ENCODE data around the gene NELFB. TPM values are rescaled to one million over a fixed set of nuclear protein-coding genes. Genes with fewer than 3 reads are reported as not detected.

Gene NELFB
- total and polyA plus RNA-seq, 10 donors, result 26.6 to 49.7 (median 38.7) TPM

GRCh38 chr9:137297966-137298365 is 42.8 kb downstream of the NELFB start:
- peaks cover 0 to 5% (median 0%) of the 10 kb centered on the region in 8 donors for H3K9me3 ChIP-seq
- peaks cover 22 to 84% (median 63%) of the 10 kb centered on the region in 6 donors for H3K4me1 ChIP-seq
- 50 to 78% (median 73%) methylated on average over 4 to 7 of the region's 7 CpGs for WGBS, 5 donors
- H3K4me3 ChIP-seq, result peak overlapping the region in 1 of 8 donors; percentile 78
- H3K36me3 ChIP-seq, result no peaks in the 10 kb centered on the region
- intact Hi-C loops (cut with DNase I; ENCODE audit: low total_unique reads), result loop anchor here (5.0 to 10.0 kb wide), 2 partner anchors 109 to 227 kb away; no protein-coding TSS in a partner anchor
- peak overlapping the region in 6 of 8 donors; percentile 14 to 82 (median 72) for H3K27ac ChIP-seq
- DNase-seq, result no peak
- H3K27me3 ChIP-seq (replicated peaks in 1 of 7), result peaks cover 2 to 94% (median 45%) of the 10 kb centered on the region in 7 donors
- TF ChIP-seq POLR2AphosphoS5 (IDR thresholded peaks at IDR 0.05), result no peak

DNA sequence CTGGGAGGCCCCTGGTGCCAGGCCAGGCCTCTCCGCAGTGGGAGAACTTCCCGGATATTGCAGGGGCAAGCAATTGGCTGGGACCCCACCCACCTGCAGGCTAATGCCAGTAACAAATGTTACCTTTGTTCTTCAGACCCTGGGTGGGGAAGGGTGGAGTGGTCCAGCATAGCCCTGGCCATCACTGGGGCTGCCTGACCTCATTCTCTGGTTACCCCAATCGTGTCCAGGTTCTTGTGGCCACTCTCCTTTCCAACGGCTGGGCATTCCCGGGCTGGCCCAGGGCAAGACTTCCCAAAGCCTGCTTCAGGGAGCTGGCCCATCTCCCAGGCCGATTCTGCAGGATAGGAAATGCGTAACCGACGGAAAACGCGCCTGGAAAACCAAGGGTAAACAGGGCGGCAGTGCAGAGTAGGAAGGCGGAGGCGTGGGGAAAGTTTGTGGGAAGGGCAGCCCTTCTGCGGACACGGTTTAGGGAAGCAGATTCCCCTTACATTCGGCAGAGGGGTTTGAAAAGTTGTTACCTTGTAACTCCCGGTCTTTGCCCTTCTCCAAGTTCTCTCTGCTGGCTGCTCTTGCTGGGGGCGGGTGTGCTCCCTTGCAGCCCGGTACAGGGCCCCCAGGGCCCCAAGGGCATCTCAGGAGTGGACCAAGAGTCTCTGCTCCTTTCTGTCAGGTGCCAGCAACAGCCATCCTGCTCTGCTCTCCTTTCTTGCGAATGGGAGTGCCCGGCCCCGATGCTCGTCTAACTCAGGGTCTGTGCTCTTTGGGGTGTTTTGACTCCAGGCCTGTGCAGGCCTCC is 43.5 kb downstream of the NELFB start:
- Histone ChIP-seq H3K36me3 (no peaks in the 10 kb centered on the region), H3K4me3 (peak overlapping the region in 7 of 8 donors; percentile 13 to 78 (median 53)), H3K4me1 (peaks cover 23 to 90% (median 69%) of the 10 kb centered on the region in 6 donors), H3K27me3 (replicated peaks in 1 of 7) (peaks cover 2 to 94% (median 45%) of the 10 kb centered on the region in 7 donors), H3K27ac (peak overlapping the region in 6 of 8 donors; percentile 14 to 82 (median 72)), H3K9me3 (peaks cover 0 to 5% (median 0%) of the 10 kb centered on the region in 8 donors)
- TF ChIP-seq CTCF (IDR thresholded peaks at IDR 0.05 in 8 of 11, conservative IDR thresholded peaks at IDR 0.05 in 3 of 11) (no peak), POLR2AphosphoS5 (IDR thresholded peaks at IDR 0.05) (peak in 2 of 3 donors; percentile 56 to 73), POLR2A (IDR thresholded peaks at IDR 0.05) (no peak)
- 65 to 79% (median 73%) methylated on average over 24 of the region's 24 CpGs for WGBS, 5 donors
- intact Hi-C loops (cut with DNase I; ENCODE audit: low total_unique reads), result loop anchor here (5.0 to 10.0 kb wide), 2 partner anchors 109 to 226 kb away; no protein-coding TSS in a partner anchor
- DNase-seq, result no peak

DNA sequence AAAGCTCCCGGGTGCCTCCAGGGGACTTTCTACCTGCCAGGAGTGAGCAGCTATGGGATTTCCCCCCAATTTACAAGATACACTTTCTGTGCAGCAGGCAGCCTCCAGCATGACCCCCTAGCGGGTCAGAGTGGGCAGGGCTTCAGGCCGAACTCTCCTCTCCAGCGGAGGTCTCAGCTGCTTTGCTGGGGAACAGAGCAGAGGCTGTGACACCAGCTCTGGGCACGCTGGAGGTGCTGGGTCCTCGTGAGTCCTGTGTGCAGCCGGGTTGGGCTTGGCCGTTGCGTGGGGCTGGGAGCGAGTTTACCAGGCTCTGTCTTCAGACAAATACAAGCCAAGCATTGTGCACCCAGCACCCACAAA is 44.1 kb downstream of the NELFB start:
- Histone ChIP-seq H3K4me1 (peaks cover 23 to 93% (median 75%) of the 10 kb centered on the region in 6 donors), H3K4me3 (peak overlapping the region in 7 of 8 donors; percentile 13 to 78 (median 53)), H3K27me3 (replicated peaks in 1 of 7) (peaks cover 2 to 94% (median 45%) of the 10 kb centered on the region in 7 donors), H3K9me3 (peaks cover 0 to 5% (median 0%) of the 10 kb centered on the region in 8 donors), H3K27ac (peak overlapping the region in 5 of 8 donors; percentile 67 to 82 (median 75)), H3K36me3 (no peaks in the 10 kb centered on the region)
- intact Hi-C loops (cut with DNase I; ENCODE audit: low total_unique reads), result loop anchor here (5.0 to 10.0 kb wide), 2 partner anchors 108 to 226 kb away; no protein-coding TSS in a partner anchor
- TF ChIP-seq CTCF (IDR thresholded peaks at IDR 0.05 in 8 of 11, conservative IDR thresholded peaks at IDR 0.05 in 3 of 11), result no peak
- no peak for TF ChIP-seq POLR2AphosphoS5 (IDR thresholded peaks at IDR 0.05)
- no peak for TF ChIP-seq POLR2A (IDR thresholded peaks at IDR 0.05)
- no peak for DNase-seq
- WGBS, 5 donors, result 73 to 81% (median 79%) methylated on average over 7 to 10 of the region's 10 CpGs

DNA sequence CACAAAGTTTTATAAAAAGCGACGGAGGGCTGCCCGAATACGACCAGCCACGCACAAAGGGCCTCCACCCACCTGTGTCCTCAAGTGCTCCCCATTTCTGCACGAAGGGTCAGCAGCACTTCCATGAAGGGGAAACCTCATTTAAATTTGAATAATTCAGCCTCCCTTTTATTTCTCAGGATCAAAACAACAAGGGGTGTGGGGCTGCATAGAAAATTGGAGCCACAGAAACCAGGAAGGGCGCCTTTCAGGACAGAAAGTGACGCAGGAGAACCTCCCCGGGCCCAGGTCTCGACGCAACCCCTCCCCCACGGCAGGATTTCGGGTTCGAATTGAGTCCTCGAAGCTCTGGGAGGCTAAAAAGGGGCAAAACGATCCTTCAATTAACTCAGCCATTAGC is 44.8 kb downstream of the NELFB start:
- intact Hi-C loops (cut with DNase I; ENCODE audit: low total_unique reads), result loop anchor here (5.0 to 10.0 kb wide), 2 partner anchors 107 to 225 kb away; no protein-coding TSS in a partner anchor
- H3K27ac ChIP-seq, result peak overlapping the region in 5 of 8 donors; percentile 67 to 82 (median 75)
- H3K9me3 ChIP-seq, result no peaks in the 10 kb centered on the region
- peak in 2 of 3 donors; percentile 12 to 18 for TF ChIP-seq POLR2AphosphoS5 (IDR thresholded peaks at IDR 0.05)
- TF ChIP-seq POLR2A (IDR thresholded peaks at IDR 0.05), result no peak
- no peak for TF ChIP-seq CTCF (IDR thresholded peaks at IDR 0.05 in 8 of 11, conservative IDR thresholded peaks at IDR 0.05 in 3 of 11)
- peaks cover 2 to 94% (median 42%) of the 10 kb centered on the region in 7 donors for H3K27me3 ChIP-seq (replicated peaks in 1 of 7)
- peak overlapping the region in 7 of 8 donors; percentile 32 to 78 (median 53) for H3K4me3 ChIP-seq
- H3K4me1 ChIP-seq, result peaks cover 25 to 93% (median 78%) of the 10 kb centered on the region in 6 donors
- H3K36me3 ChIP-seq, result no peaks in the 10 kb centered on the region
- DNase-seq, result no peak
- 55 to 75% (median 69%) methylated on average over 16 of the region's 16 CpGs for WGBS, 5 donors

Measured in spleen (tissue), 11 donors.